Subcutaneous abdominal adipose tissue (tissue), 5 donors: ENCODE data around the gene C11orf52.
A peak's percentile ranks its signal among the peaks of the same experiment; 100 is the strongest.

Experiments
- H3K27ac ChIP-seq: one replicate; pipeline ENCODE4 v1.7.0; 2013; ENCODE audit warnings: low read depth, mild to moderate bottlenecking, inconsistent platforms, low read length, moderate library complexity
- H3K27me3 ChIP-seq, 5 donors: one replicate each; pipeline ENCODE4 v1.7.0; 2013; ENCODE audit warnings: low read length in 5 of 5, inconsistent platforms in 1 of 5; ENCODE audit not compliant: control insufficient read depth in 5 of 5, insufficient read depth in 4 of 5
- H3K36me3 ChIP-seq, 5 donors: one replicate each; pipeline ENCODE4 v1.7.0; 2013; ENCODE audit warnings: low read length in 5 of 5; ENCODE audit not compliant: control insufficient read depth in 5 of 5, insufficient read depth in 5 of 5
- H3K4me1 ChIP-seq, 5 donors: one replicate each; pipeline ENCODE4 v1.7.0; 2013; ENCODE audit warnings: low read length in 5 of 5, mild to moderate bottlenecking in 3 of 5, moderate library complexity in 1 of 5; ENCODE audit not compliant: control insufficient read depth in 5 of 5, insufficient read depth in 5 of 5
- H3K4me3 ChIP-seq, 5 donors: one replicate each; pipeline ENCODE4 v1.7.0; 2013; ENCODE audit warnings: low read length in 5 of 5, low read depth in 1 of 5
- H3K9ac ChIP-seq, 5 donors: one replicate each; pipeline ENCODE4 v1.7.0; 2013; ENCODE audit warnings: low read length in 5 of 5, mild to moderate bottlenecking in 4 of 5, moderate library complexity in 3 of 5
- H3K9me3 ChIP-seq, 5 donors: one replicate each; pipeline ENCODE4 v1.7.0; 2013; ENCODE audit warnings: low read length in 5 of 5; ENCODE audit not compliant: control insufficient read depth in 5 of 5
- donor health status: healthy.
- donor health status: healthy.
- donor health status: healthy.
- donor health status: healthy.
- donor health status: healthy.

Gene C11orf52

GRCh38 chr11:111918390-111919256 is at the start of gene C11orf52:
Gene C11orf52 (plus strand): TSS chr11:111918913. CDS start chr11:111918973, 60 bp downstream.
- H3K27ac ChIP-seq = peak within 1 kb of the TSS; percentile 55
- H3K4me3 ChIP-seq = peak within 1 kb of the TSS in 4 of 5 donors; percentile 29 to 44 (median 40)
- no peaks in the 10 kb centered on the region for H3K36me3 ChIP-seq
- H3K9ac ChIP-seq = peak within 1 kb of the TSS in 1 of 5 donors; percentile 22
- H3K9me3 ChIP-seq = no peaks in the 10 kb centered on the region
- no peaks in the 10 kb centered on the region for H3K27me3 ChIP-seq
- H3K4me1 ChIP-seq = peaks cover 6 to 39% (median 37%) of the 10 kb centered on the region in 5 donors

- H3K4me1 ChIP-seq = peaks cover 3 to 20% (median 16%) of the 10 kb centered on the region in 5 donors
- H3K27ac ChIP-seq = no peak overlapping the region
- H3K9ac ChIP-seq = peak overlapping the region in 1 of 5 donors; percentile 92
- H3K9me3 ChIP-seq = no peaks in the 10 kb centered on the region
- peak overlapping the region in 4 of 5 donors; percentile 81 to 95 (median 95) for H3K4me3 ChIP-seq
- no peaks in the 10 kb centered on the region for H3K27me3 ChIP-seq
- H3K36me3 ChIP-seq = peaks cover 22 to 36% (median 23%) of the 10 kb centered on the region in 5 donors
These were observed 48.6 kb upstream of the C11orf52 start for GRCh38 chr11:111870113-111870512.

GRCh38 chr11:111870522-111870885 is 48.2 kb upstream of the C11orf52 start:
- H3K36me3 ChIP-seq = peaks cover 19 to 36% (median 25%) of the 10 kb centered on the region in 5 donors
- peak overlapping the region; percentile 82 to 93 (median 84) for H3K9ac ChIP-seq
- H3K4me3 ChIP-seq = peak overlapping the region; percentile 81 to 98 (median 95)
- peak overlapping the region; percentile 85 for H3K27ac ChIP-seq
- peaks cover 3 to 20% (median 16%) of the 10 kb centered on the region in 5 donors for H3K4me1 ChIP-seq
- H3K9me3 ChIP-seq = no peaks in the 10 kb centered on the region
- no peaks in the 10 kb centered on the region for H3K27me3 ChIP-seq

GRCh38 chr11:111870886-111871692 is 47.6 kb upstream of the C11orf52 start, which contains the start of gene ALG9:
Gene ALG9 (minus strand): TSS chr11:111871581. CDS start chr11:111871482, 99 bp downstream.
- Histone ChIP-seq H3K4me1 (peaks cover 3 to 20% (median 16%) of the 10 kb centered on the region in 5 donors), H3K4me3 (peak within 1 kb of the TSS; percentile 81 to 98 (median 95)), H3K36me3 (peaks cover 19 to 37% (median 25%) of the 10 kb centered on the region in 5 donors), H3K27ac (peak within 1 kb of the TSS; percentile 85), H3K9me3 (no peaks in the 10 kb centered on the region), H3K9ac (peak within 1 kb of the TSS; percentile 82 to 93 (median 84)), H3K27me3 (no peaks in the 10 kb centered on the region)

- no peaks in the 10 kb centered on the region for H3K9me3 ChIP-seq
- peak overlapping the region in 4 of 5 donors; percentile 83 to 93 (median 88) for H3K9ac ChIP-seq
- H3K4me3 ChIP-seq = peak overlapping the region; percentile 81 to 95 (median 95)
- peaks cover 3 to 20% (median 16%) of the 10 kb centered on the region in 5 donors for H3K4me1 ChIP-seq
- peak overlapping the region; percentile 85 for H3K27ac ChIP-seq
- peaks cover 15 to 34% (median 26%) of the 10 kb centered on the region in 5 donors for H3K36me3 ChIP-seq
- H3K27me3 ChIP-seq = no peaks in the 10 kb centered on the region
These were observed 47.0 kb upstream of the C11orf52 start for GRCh38 chr11:111871693-111872161.

- Histone ChIP-seq H3K9ac (peak overlapping the region; percentile 66 to 85 (median 74)), H3K27me3 (no peaks in the 10 kb centered on the region), H3K4me3 (peak overlapping the region; percentile 77 to 95 (median 82)), H3K4me1 (peaks cover 3 to 15% (median 14%) of the 10 kb centered on the region in 5 donors), H3K36me3 (peaks cover 2 to 16% (median 10%) of the 10 kb centered on the region in 5 donors), H3K27ac (peak overlapping the region; percentile 94), H3K9me3 (no peaks in the 10 kb centered on the region)
These were observed 40.3 kb upstream of the C11orf52 start for GRCh38 chr11:111878385-111878848.

GRCh38 chr11:111878849-111879636 is 39.7 kb upstream of the C11orf52 start, which contains the start of the genes CFAP68 and FDXACB1:
Gene CFAP68 (plus strand): TSS chr11:111879541. CDS start chr11:111879561, 20 bp downstream.
Gene FDXACB1 (minus strand): TSS chr11:111879165. CDS start chr11:111879132, 33 bp downstream.
- peaks cover 3 to 15% (median 14%) of the 10 kb centered on the region in 5 donors for H3K4me1 ChIP-seq
- peak within 1 kb of the TSS; percentile 94 for H3K27ac ChIP-seq
- H3K9ac ChIP-seq = peak within 1 kb of the TSS; percentile 66 to 85 (median 74)
- no peaks in the 10 kb centered on the region for H3K9me3 ChIP-seq
- H3K36me3 ChIP-seq = peaks cover 2 to 16% (median 10%) of the 10 kb centered on the region in 5 donors
- H3K4me3 ChIP-seq = peak within 1 kb of the TSS; percentile 77 to 97 (median 82)
- H3K27me3 ChIP-seq = no peaks in the 10 kb centered on the region

- peak overlapping the region; percentile 94 for H3K27ac ChIP-seq
- peaks cover 3 to 15% (median 14%) of the 10 kb centered on the region in 5 donors for H3K4me1 ChIP-seq
- no peaks in the 10 kb centered on the region for H3K27me3 ChIP-seq
- H3K9me3 ChIP-seq = no peaks in the 10 kb centered on the region
- H3K9ac ChIP-seq = peak overlapping the region; percentile 66 to 85 (median 74)
- peaks cover 2 to 16% (median 10%) of the 10 kb centered on the region in 5 donors for H3K36me3 ChIP-seq
- peak overlapping the region; percentile 77 to 97 (median 82) for H3K4me3 ChIP-seq
These were observed 39.1 kb upstream of the C11orf52 start for GRCh38 chr11:111879637-111879960.

GRCh38 chr11:111882202-111882601 is 36.5 kb upstream of the C11orf52 start:
- H3K4me3 ChIP-seq = no peak overlapping the region
- H3K36me3 ChIP-seq = no peaks in the 10 kb centered on the region
- peaks cover 3 to 15% (median 14%) of the 10 kb centered on the region in 5 donors for H3K4me1 ChIP-seq
- no peak overlapping the region for H3K9ac ChIP-seq
- H3K27me3 ChIP-seq = no peaks in the 10 kb centered on the region
- no peaks in the 10 kb centered on the region for H3K9me3 ChIP-seq
- H3K27ac ChIP-seq = no peak overlapping the region
